Brain microvascular endothelial cell (primary cell): Measurements from ENCODE around the gene KIF17.

Experiments
- DNase-seq: peaks from one replicate; pipeline ENCODE4 v3.0.0-alpha.2; 2020
- H3K27ac ChIP-seq: fragments of 250-450 bp; sonication (Bioruptor Pico); 2 replicates; pipeline ENCODE4 v1.5.1; 2020; ENCODE audit warnings: mild to moderate bottlenecking, moderate library complexity
- H3K27me3 ChIP-seq: fragments of 250-450 bp; sonication (Bioruptor Pico); replicated peaks from 2 replicates; pipeline ENCODE4 v1.5.1; 2020; ENCODE audit warnings: mild to moderate bottlenecking
- H3K36me3 ChIP-seq: fragments of 250-450 bp; sonication (Bioruptor Pico); replicated peaks from 2 replicates; pipeline ENCODE4 v1.5.1; 2020; ENCODE audit warnings: mild to moderate bottlenecking
- H3K4me3 ChIP-seq: 2 replicates; pipeline ENCODE4 v1.5.1; 2011; ENCODE audit warnings: low read depth, mild to moderate bottlenecking, control low read depth, low read length, moderate library complexity
- in situ Hi-C: cut with HindIII; loops from 2 replicates; pipeline ENCODE4 v1.10.0; 2017; ENCODE audit warnings: low sequenced_read_pairs, low pct_ligation_motif_present
- TF ChIP-seq, protein P1 (sequence below): IDR thresholded peaks from 2 replicates; pipeline ENCODE4 v1.5.1; 2011; ENCODE audit warnings: low read depth, mild to moderate bottlenecking, moderate library complexity, low read length, control low read depth, inconsistent platforms; ENCODE audit errors: missing control alignments

KIF17 gene

DNA sequence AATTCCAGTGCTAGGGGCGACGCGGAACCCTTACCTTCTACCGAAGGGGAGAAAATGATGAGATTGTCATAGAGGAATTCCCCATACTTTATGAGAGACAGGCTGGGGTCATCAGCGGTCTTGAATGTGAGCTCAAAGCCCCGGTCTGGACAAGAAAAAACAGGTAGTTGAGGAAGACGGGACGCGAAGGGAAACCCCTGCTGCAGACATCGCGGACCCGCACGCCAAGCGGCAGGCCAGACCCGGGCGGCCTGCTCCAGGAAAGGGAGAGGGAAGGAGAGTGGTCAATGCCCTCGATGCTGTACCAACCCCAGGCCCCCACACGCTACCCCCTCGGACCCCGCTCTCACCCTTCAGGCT, 57.0 kb downstream of the KIF17 start:
- no peak for DNase-seq
- in situ Hi-C loops: no loop called here

DNA sequence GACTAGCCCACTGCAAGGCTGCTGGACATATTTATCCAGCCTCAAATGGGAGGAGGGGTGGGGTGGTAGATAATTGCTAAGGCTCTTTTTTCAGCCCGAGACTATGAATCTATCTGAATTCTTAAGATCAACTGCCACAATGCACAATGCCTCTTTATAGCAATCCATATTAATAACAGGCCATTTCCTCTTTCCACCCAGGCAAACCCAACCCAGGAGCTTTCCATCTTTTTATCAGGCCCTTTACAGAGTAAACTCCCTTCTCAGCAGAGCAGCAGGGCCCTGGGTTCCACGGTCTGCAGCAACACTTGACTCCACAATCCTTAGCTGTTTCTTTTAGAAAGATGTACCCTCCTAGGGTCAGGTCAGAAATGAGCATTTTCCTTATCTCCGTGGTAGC, 57.4 kb downstream of the KIF17 start:
- TF ChIP-seq, protein P1, sequence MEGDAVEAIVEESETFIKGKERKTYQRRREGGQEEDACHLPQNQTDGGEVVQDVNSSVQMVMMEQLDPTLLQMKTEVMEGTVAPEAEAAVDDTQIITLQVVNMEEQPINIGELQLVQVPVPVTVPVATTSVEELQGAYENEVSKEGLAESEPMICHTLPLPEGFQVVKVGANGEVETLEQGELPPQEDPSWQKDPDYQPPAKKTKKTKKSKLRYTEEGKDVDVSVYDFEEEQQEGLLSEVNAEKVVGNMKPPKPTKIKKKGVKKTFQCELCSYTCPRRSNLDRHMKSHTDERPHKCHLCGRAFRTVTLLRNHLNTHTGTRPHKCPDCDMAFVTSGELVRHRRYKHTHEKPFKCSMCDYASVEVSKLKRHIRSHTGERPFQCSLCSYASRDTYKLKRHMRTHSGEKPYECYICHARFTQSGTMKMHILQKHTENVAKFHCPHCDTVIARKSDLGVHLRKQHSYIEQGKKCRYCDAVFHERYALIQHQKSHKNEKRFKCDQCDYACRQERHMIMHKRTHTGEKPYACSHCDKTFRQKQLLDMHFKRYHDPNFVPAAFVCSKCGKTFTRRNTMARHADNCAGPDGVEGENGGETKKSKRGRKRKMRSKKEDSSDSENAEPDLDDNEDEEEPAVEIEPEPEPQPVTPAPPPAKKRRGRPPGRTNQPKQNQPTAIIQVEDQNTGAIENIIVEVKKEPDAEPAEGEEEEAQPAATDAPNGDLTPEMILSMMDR: no peak
- in situ Hi-C loops: no loop called here
- Histone ChIP-seq H3K27ac (peak overlapping the region; percentile 13), H3K27me3 (no peaks in the 10 kb centered on the region), H3K36me3 (peaks cover 16% of the 10 kb centered on the region), H3K4me3 (peak overlapping the region; percentile 92)
- no peak for DNase-seq

More for the DNA sequence above, 57.0 kb downstream of the KIF17 start:
- no peaks in the 10 kb centered on the region for H3K27me3 ChIP-seq
- H3K4me3 ChIP-seq: peak overlapping the region; percentile 92
- peaks cover 11% of the 10 kb centered on the region for H3K36me3 ChIP-seq
- TF ChIP-seq, protein P1: no peak
- H3K27ac ChIP-seq: peak overlapping the region; percentile 13

DNA sequence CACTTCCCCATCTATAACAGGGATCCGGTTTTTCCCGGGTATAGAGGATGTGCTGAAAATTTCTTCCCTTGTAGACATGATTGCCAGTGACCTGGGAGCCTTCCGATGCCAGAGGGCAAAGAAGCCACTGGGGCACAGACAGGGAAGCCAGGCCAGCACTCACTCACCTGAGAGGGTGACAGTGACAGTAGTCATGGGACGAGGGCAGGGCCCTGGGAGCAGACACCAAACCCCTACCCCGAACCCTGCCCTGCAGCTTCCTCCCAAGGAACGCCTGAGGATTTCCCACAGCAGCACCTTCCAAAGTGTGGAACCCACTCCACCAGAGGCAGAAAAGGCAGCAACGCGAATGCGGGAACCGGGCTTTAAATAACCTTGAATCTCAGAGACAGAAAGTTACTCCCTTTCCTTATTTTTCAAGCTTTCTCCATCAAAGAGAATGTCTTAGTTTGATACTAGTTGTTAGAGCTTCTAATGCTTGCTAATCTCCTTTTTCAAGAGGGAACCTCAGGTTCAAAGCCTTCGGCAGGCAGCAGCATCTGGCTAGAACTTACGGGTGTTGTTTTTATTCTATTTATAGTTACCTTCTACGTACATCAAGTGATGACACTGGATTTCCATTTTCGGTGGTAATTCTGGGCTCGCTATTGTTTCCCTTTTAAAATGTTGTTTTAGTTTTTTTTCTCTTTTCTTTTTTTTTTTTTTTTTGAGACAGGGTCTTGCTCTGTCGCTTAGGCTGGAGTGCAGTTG, 59.5 kb downstream of the KIF17 start:
- TF ChIP-seq, protein P1: no peak
- Histone ChIP-seq H3K36me3 (peaks cover 33% of the 10 kb centered on the region), H3K27me3 (no peaks in the 10 kb centered on the region), H3K4me3 (no peak overlapping the region), H3K27ac (no peak overlapping the region)
- no peak for DNase-seq
- in situ Hi-C loops: no loop called here

DNA sequence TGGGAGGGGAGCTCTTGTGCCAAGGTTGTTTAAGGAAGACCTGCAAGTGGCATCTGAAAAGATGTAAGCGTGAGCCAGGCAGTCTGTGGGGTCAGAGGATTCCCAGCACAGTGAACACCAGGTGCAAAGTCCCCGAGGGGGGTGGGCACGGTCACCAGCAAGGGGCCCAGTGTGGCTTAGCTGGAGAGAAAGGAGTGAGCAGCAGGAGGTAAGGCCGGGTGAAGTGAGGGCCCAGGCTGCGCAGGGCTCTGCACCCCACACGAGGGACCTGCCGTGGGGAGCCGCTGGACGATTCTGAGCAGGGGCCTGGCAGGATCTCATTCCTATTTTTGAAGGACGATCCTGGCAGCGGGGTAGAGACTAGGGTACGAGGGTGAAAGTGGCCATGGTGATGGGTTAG, 60.8 kb downstream of the KIF17 start:
- H3K27me3 ChIP-seq: no peaks in the 10 kb centered on the region
- H3K36me3 ChIP-seq: peaks cover 44% of the 10 kb centered on the region
- in situ Hi-C loops: no loop called here
- H3K27ac ChIP-seq: no peak overlapping the region
- DNase-seq: no peak
- TF ChIP-seq, protein P1: no peak
- H3K4me3 ChIP-seq: no peak overlapping the region

DNA sequence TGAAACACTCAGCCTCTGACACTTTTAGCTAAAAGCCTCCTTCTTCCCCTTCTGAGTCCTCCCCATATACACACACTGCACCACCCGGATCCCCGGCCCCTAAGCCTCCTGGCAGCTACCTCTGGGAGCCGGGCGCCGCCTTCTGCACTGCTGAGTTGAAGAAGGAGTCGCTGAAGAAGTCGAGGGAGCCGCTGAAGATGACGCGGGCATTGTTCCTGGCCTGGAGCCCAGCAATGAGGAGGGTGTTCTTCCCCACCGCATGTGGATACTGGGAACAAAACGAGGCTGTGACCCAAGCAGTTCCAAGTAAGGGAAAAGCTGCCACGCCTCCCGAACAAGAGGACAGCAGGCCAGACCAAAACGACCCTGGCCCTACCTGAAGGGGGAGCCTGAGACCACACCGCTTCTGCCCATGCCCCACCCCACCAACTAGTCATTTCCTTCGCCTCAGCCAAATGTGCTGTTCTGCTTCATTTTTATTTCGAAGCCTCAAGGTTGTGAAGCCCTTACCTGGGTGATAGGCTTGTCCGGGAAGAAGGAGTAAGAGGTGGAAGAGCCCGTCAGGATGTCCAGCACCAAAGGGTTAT, 63.6 kb downstream of the KIF17 start:
- H3K4me3 ChIP-seq: no peak overlapping the region
- no peaks in the 10 kb centered on the region for H3K27me3 ChIP-seq
- TF ChIP-seq, protein P1: no peak
- DNase-seq: no peak
- in situ Hi-C loops: no loop called here
- peaks cover 65% of the 10 kb centered on the region for H3K36me3 ChIP-seq
- no peak overlapping the region for H3K27ac ChIP-seq
